RCC 7860 (cell line): Measurements from ENCODE around the gene CALHM1.
A peak's percentile ranks its signal among the peaks of the same experiment; 100 is the strongest.
"Not testable (repeated sequence)": the region's sequence is repeated elsewhere in the genome, so short reads cannot be mapped to it uniquely, and the experiment has no call there.

Source experiments
- DNase-seq: peaks from one replicate; pipeline ENCODE4 v3.0.0-alpha.2; 2015; ENCODE audit warnings: low spot score
- FAIRE-seq: peaks from 2 replicates; lab custom pipeline; 2012; peaks lifted over from hg19 to GRCh38; lab: Jason Lieb, UNC

The CALHM1 gene

GRCh38 chr10:103440416-103440815 lies 18.3 kb downstream of the CALHM1 start:
- FAIRE-seq (no peak), DNase-seq (no peak)

- DNase-seq = no peak
- no peak for FAIRE-seq
These were observed 18.9 kb downstream of the CALHM1 start for GRCh38 chr10:103439776-103440175.

GRCh38 chr10:103433858-103434257 lies 24.8 kb downstream of the CALHM1 start:
- FAIRE-seq = no peak
- DNase-seq = no peak

GRCh38 chr10:103431902-103432301 lies 26.8 kb downstream of the CALHM1 start:
- no peak for FAIRE-seq

GRCh38 chr10:103429647-103430046 lies 29.1 kb downstream of the CALHM1 start:
- FAIRE-seq (no peak), DNase-seq (no peak)

More at GRCh38 chr10:103431902-103432301, 26.8 kb downstream of the CALHM1 start:
- no peak for DNase-seq

- DNase-seq = no peak
- no peak for FAIRE-seq
These were observed 29.6 kb downstream of the CALHM1 start for GRCh38 chr10:103428989-103429643.

- no peak for DNase-seq
- FAIRE-seq = no peak
These were observed 30.8 kb downstream of the CALHM1 start for GRCh38 chr10:103427866-103428265.

GRCh38 chr10:103423748-103424147 lies 35.0 kb downstream of the CALHM1 start:
- FAIRE-seq = no peak
- no peak for DNase-seq

GRCh38 chr10:103419101-103419500 lies 39.6 kb downstream of the CALHM1 start:
- FAIRE-seq (no peak), DNase-seq (no peak)

- DNase-seq = no peak
- FAIRE-seq = no peak
These were observed 41.1 kb downstream of the CALHM1 start for GRCh38 chr10:103417601-103418000.

- not testable (repeated sequence) for FAIRE-seq, DNase-seq
These were observed 41.6 kb downstream of the CALHM1 start for GRCh38 chr10:103417148-103417469.

- no peak for FAIRE-seq
- peak; percentile 28 for DNase-seq
These were observed 42.1 kb downstream of the CALHM1 start for GRCh38 chr10:103416436-103417147.

GRCh38 chr10:103415581-103415980 lies 43.1 kb downstream of the CALHM1 start:
- FAIRE-seq (no peak), DNase-seq (no peak)

GRCh38 chr10:103413564-103413963 lies 45.1 kb downstream of the CALHM1 start:
- DNase-seq = no peak

More at GRCh38 chr10:103413564-103413963, 45.1 kb downstream of the CALHM1 start:
- FAIRE-seq = no peak
